Fibroblast of skin of left quadriceps (primary cell): ENCODE measurements around the gene ITSN1.
"Not testable (repeated sequence)": the region's sequence is repeated elsewhere in the genome, so short reads cannot be mapped to it uniquely, and the experiment has no call there.

Experiments used
- DNase-seq, 2 experiments: peaks; one replicate each; pipeline ENCODE4 v3.0.0-alpha.2; 2013; ENCODE audit warnings: low read depth in 2 of 2

Gene ITSN1

DNA sequence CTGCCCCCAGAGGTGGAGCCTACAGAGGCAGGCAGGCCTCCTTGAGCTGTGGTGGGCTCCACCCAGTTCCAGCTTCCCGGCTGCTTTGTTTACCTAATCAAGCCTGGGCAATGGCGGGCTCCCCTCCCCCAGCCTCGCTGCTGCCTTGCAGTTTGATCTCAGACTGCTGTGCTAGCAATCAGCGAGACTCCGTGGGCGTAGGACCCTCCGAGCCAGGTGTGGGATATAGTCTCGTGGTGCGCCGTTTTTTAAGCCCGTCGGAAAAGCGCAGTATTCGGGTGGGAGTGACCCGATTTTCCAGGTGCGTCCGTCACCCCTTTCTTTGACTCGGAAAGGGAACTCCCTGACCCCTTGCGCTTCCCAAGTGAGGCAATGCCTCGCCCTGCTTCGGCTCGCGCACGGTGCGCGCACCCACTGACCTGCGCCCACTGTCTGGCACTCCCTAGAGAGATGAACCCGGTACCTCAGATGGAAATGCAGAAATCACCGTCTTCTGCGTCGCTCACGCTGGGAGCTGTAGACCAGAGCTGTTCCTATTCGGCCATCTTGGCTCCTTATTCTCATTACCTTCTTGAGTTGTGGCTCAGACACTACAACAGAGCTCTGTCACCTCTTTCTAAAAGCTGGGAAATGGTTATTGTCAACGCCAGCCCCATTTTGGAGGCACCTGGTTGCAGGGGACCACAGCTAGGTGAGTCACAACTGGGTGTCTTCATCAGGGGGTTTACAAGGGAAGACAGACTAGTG, 288.9 kb downstream of the ITSN1 start:
- not testable (repeated sequence) for DNase-seq

DNA sequence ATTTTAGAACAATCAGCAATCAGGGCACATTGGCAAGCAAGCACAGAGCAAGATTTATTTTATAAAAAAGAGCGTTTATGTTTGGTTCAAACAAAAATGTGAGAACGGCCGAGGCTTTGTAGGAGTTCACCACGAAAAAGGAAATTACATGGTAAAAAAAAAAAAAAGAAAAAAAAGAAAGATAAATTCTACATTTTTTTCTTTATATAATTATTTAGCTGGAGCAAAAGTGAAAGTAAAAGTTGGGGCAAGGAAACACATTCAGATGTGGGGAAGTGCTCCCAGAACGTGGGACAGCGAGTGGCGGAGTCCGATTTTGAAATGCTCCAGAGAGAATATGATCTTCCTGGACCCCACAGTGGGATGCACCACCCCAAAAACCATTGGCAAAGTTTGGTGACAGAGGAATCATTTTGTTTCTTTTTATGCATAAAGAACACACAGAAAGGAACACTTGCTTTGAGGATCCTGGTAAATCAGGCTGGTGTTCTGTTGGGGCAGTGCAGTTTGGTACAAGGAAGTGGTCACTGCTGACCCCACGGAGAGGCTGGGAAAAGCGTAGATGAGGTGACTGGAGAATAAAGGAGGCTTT, 289.6 kb downstream of the ITSN1 start:
- no peak for DNase-seq

GRCh38 chr21:33932731-33933130, 290.4 kb downstream of the ITSN1 start:
- DNase-seq, result no peak

- no peak for DNase-seq
These were observed 294.2 kb downstream of the ITSN1 start for GRCh38 chr21:33936301-33937038.

- DNase-seq, result no peak
These were observed 294.8 kb downstream of the ITSN1 start for GRCh38 chr21:33937146-33937545.

DNA sequence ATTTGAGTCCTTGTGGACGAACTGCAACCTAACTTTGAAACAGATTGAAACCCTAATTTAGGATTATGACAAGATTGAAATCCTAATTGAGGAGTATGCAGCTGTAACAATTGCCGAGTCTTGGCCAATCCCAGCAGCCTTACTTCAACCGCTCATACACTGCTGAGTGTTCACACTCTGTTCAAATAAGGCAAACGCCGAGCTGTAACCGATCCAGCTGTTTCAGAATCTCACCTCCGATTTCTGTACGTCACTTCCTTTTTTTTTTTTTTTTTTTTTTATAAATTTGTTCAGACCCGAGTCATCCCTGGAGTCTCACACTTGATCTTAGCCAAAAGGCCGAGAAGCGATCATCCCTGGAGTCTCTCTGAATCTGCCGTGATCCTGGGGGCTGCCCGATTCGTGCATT, 295.6 kb downstream of the ITSN1 start:
- no peak for DNase-seq

DNA sequence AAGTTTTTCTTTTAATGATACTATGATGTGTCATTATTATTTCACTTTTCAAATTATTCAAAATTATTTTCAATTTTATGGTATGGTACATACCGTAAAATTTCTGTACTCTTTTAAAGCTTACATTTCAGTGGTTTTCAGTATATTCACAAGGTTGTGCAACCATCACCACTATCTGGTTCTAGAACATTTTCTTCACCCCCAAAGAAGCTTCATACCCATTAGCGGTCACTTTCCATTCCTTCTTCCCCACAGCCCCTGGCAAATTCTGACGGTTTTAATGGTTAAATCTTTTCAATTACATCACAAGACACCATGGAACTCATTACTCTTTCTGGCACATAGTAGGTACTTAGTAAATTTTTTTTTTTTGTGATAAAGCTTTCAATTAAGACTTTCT, 296.1 kb downstream of the ITSN1 start:
- no peak for DNase-seq

- no peak for DNase-seq
These were observed 296.9 kb downstream of the ITSN1 start for GRCh38 chr21:33939226-33939625.

DNA sequence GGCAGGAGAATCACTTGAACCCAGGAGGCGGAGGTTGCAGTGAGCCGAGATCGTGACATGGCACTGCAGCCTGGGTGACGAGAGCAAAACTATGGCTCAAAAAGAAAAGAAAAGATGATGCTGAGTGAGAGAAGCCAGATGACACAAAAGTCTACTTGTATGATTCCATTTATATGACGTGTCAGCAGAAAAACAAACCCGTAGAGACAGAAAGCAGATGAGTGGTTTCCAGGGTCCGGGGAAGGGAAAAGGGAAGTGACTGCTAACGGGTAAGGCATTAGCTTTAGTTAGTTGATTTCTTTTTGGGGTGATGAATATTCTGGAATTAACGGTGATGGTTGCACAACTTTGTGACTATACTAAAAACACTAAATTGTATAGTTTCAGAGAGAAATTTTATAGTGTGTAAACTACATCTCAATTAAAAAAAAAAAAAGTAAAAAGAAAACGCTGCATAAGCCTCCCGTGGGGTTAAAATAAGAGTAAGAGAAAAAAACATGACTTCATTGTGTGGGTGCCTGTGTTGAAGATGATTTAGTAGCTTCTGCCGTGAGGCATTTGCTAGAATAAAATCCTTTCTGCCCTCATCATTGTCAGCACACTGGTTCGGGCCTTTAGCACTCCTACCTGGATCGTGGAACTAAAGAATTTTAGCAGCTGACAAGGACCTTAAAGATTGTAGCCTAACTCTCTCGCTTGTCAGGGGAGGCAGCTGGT, 298.0 kb downstream of the ITSN1 start:
- DNase-seq, result peak; percentile 82 to 85

DNA sequence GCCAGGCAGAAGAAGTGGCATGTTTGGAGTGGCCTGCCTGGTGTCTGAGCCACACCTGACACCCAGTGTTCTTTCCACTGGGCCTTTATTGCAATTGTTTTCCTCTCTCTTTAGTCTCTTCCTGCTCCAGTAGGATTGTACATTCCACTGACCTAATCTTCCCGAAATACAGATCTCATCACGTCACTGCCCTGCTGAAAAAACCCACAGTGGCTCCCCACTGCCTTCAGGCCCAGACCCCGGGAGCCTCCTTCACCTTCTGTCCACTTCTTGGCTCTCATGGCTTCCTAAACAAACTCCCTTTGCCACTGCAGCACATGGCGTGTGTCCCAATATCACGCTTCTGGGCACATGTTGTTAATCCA, 298.6 kb downstream of the ITSN1 start:
- no peak for DNase-seq

DNA sequence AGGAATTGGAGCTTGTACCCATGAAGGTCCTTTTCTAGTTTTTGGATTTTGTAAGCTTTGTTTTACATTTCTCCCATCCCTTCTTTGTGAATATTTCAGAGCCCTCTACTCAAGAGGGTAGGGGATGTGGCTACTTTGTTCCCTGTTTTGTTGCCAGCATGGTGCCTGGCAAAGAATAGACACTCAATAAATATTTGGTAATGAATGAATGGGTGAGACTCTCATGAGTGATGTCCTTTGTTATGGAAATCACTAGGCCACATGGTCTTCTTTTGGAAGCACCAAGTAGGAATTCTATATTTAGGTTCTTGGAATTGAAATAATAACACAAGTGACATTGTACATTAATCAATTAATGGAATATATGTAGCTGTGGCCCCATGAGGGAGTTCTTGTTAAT, 300.1 kb downstream of the ITSN1 start:
- no peak for DNase-seq

DNA sequence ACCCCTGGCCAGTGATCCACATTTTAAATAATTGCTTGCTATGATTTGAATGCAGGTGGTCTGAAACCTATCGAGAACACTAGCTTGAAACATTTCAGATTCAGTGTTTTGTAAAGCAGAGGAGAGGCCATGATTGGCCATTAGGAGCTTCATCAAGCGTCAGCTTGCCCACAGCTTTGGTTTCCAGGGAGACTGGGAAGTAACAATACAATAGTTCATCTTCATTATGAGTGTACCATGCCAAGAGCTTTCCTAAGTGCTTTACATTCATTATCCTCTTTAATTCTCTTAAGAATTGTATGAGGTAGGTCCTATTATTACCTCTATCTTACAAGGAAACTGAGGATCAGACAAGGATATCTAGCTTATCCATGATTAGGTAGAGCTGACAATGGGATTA, 301.0 kb downstream of the ITSN1 start:
- no peak for DNase-seq

DNA sequence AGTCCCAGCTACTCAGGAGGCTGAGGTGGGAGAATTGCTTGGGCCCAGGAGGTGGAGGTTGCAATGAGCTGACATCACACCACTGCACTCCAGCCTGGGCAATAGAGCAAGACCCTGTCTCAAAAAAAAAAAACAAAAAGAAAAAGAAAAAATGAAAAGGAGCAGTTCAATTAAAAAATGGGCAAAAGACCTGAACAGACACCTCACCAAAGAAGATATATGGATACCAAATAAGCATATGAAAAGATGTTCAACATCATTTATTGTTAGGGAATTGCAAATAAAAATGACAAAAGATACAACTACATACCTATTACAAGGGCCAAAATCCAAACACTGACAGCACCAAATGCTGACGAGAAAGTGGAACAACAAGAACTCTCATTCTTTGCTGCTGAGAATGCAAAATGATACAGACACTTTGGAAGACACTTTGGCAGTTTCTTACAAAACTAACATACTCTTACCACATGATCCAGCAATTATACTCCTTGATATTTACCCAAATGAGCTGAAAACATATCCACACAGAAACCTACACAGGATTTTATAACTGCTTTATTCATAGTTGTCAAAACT, 302.0 kb downstream of the ITSN1 start:
- DNase-seq, result no peak

DNA sequence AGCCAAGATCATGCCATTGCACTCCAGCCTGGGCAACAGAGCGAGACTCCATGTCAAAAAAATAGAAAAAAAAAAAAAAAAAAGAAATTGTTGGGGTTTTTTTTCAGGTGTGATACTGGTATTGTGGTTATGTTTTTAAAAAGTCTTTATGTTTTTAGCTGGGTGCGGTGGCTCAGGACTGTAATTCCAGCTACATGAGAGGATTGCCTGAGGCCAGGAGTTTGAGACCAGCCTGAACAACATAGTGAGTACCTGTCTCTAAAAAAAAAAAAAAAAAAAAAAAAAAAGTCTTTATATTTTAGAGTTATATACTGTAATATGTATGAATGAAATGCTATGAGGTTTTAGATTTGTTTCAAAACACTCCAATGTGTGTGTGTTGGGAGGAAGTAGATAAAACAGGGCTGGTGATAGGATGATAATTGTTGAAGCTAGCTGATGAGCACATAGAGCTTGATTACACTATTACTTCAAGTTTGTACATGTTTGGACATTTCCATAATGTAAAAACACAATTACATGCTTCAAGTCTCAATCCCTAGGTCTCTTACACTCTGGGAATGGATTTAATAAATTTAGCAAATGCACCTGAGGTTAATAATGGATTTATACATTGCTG, 303.5 kb downstream of the ITSN1 start:
- no peak for DNase-seq

GRCh38 chr21:33947451-33948095, 305.3 kb downstream of the ITSN1 start:
- peak; percentile 93 for DNase-seq

GRCh38 chr21:33948096-33948950, 306.0 kb downstream of the ITSN1 start:
- DNase-seq, result no peak

DNA sequence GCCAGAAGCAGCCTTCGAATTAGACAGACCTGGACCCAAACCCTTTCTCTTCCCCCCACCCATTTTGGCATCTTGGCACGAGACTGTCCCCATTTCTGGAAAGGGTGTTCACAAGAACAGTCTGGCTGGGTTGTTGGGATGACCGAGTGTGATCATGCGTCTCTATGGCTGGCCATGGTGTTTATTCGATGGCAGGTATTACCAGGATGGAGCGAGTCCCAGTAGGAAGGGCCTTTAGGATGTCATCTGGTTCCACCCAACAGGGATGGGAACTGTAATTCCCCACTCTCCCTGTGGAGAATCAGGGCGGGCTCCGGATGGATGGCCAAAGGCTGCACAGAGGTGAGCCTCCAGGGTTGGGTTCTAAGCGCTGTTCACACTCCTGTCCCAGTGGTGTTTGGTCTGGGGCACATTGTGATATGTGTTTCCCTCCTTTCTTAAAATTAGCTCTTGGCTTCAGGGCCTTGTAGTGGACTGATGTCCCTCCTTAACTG, 306.7 kb downstream of the ITSN1 start:
- no peak for DNase-seq
